HEK293T (cell line): ENCODE measurements around the gene PTCH2.

Experiments used
- ARNT ChIP-seq: fragments of 450-650 bp; IDR thresholded peaks from 2 replicates; pipeline ENCODE4 v1.6.1; 2017; ENCODE audit warnings: mild to moderate bottlenecking
- FOXK2 ChIP-seq: fragments of 450-650 bp; IDR thresholded peaks from 2 replicates; pipeline ENCODE4 v1.6.1; 2016; ENCODE audit warnings: mild to moderate bottlenecking
- HDGF ChIP-seq: fragments of 450-650 bp; IDR thresholded peaks from 2 replicates; pipeline ENCODE4 v1.6.1; 2017; ENCODE audit warnings: antibody characterized with exemption, borderline replicate concordance
- SP1 ChIP-seq: fragments of 450-650 bp; IDR thresholded peaks from 2 replicates; pipeline ENCODE4 v1.6.1; 2017
- TF ChIP-seq, protein P1 (sequence below): fragments of 450-650 bp; IDR thresholded peaks from 2 replicates; pipeline ENCODE4 v1.6.1; 2016

- TF ChIP-seq, protein P1, sequence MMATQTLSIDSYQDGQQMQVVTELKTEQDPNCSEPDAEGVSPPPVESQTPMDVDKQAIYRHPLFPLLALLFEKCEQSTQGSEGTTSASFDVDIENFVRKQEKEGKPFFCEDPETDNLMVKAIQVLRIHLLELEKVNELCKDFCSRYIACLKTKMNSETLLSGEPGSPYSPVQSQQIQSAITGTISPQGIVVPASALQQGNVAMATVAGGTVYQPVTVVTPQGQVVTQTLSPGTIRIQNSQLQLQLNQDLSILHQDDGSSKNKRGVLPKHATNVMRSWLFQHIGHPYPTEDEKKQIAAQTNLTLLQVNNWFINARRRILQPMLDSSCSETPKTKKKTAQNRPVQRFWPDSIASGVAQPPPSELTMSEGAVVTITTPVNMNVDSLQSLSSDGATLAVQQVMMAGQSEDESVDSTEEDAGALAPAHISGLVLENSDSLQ: no peak
- TF ChIP-seq HDGF: no peak
- no peak for TF ChIP-seq ARNT
- TF ChIP-seq SP1: no peak
- no peak for TF ChIP-seq FOXK2
These were observed 19.9 kb upstream of the PTCH2 start for GRCh38 chr1:44862829-44863401.
